HepG2 (cell line): ENCODE results near the gene UBE2O. TPM values are rescaled to one million over a fixed set of nuclear protein-coding genes. Genes with fewer than 3 reads are reported as not detected.
A peak's percentile ranks its signal among the peaks of the same experiment; 100 is the strongest.

ENCODE experiments used
- ATRX ChIP-seq: sonication (generic); formaldehyde crosslinking; IDR thresholded peaks from 2 replicates; pipeline ENCODE4 v1.4.0; 2020; ENCODE audit warnings: missing genetic modification reagents, borderline replicate concordance
- ELF4 ChIP-seq: sonication (generic); formaldehyde crosslinking; IDR thresholded peaks from 2 replicates; pipeline ENCODE4 v1.5.0; 2020; ENCODE audit warnings: missing genetic modification reagents, mild to moderate bottlenecking, moderate library complexity, borderline replicate concordance
- FOXC1 ChIP-seq: sonication (generic); formaldehyde crosslinking; IDR thresholded peaks from 2 replicates; pipeline ENCODE4 v1.8.0; 2022; ENCODE audit warnings: mild to moderate bottlenecking, missing genetic modification reagents, borderline replicate concordance
- FOXK2 ChIP-seq: fragments of 450-650 bp; IDR thresholded peaks from 2 replicates; pipeline ENCODE4 v1.6.1; 2016
- HHEX ChIP-seq: IDR thresholded peaks from 2 replicates; pipeline ENCODE4 v1.6.1; 2016; ENCODE audit warnings: control low read depth
- HMG20A ChIP-seq: IDR thresholded peaks from 2 replicates; pipeline ENCODE4 v1.6.1; 2016; ENCODE audit warnings: borderline replicate concordance
- HNRNPUL1 ChIP-seq: fragments of 200-400 bp; formaldehyde crosslinking; IDR thresholded peaks from 2 replicates; pipeline ENCODE4 v1.6.1; 2017; ENCODE audit warnings: low read depth, mild to moderate bottlenecking, low read length, moderate library complexity
- MAF1 ChIP-seq: sonication (generic); formaldehyde crosslinking; IDR thresholded peaks from 2 replicates; pipeline ENCODE4 v1.5.0; 2020; ENCODE audit warnings: missing genetic modification reagents, borderline replicate concordance
- MXD4 ChIP-seq: IDR thresholded peaks from 2 replicates; pipeline ENCODE4 v1.6.1; 2016; ENCODE audit warnings: mild to moderate bottlenecking, missing biosample characterization, missing genetic modification reagents
- NR0B2 ChIP-seq: sonication (generic); formaldehyde crosslinking; IDR thresholded peaks from 2 replicates; pipeline ENCODE4 v1.4.0; 2020; ENCODE audit warnings: mild to moderate bottlenecking, missing genetic modification reagents
- NRL ChIP-seq: sonication (generic); formaldehyde crosslinking; IDR thresholded peaks from 2 replicates; pipeline ENCODE4 v1.5.0; 2020; ENCODE audit warnings: missing genetic modification reagents, mild to moderate bottlenecking, moderate library complexity, borderline replicate concordance
- ONECUT2 ChIP-seq: sonication (generic); formaldehyde crosslinking; IDR thresholded peaks from 2 replicates; pipeline ENCODE4 v1.4.0; 2020; ENCODE audit warnings: missing genetic modification reagents
- REL ChIP-seq: sonication (generic); formaldehyde crosslinking; conservative IDR thresholded peaks from 2 replicates; pipeline ENCODE4 v1.8.0; 2022; ENCODE audit warnings: mild to moderate bottlenecking, missing genetic modification reagents, moderate library complexity
- SIX4 ChIP-seq: sonication (generic); formaldehyde crosslinking; IDR thresholded peaks from 2 replicates; pipeline ENCODE4 v1.4.0; 2020; ENCODE audit warnings: missing genetic modification reagents
- TRIM22 ChIP-seq: fragments of 450-650 bp; IDR thresholded peaks from 2 replicates; pipeline ENCODE4 v1.6.1; 2017
- ZFP1 ChIP-seq: IDR thresholded peaks from 2 replicates; pipeline ENCODE4 v1.6.1; 2016
- ZNF17 ChIP-seq: sonication (generic); formaldehyde crosslinking; IDR thresholded peaks from 2 replicates; pipeline ENCODE4 v1.5.0; 2020; ENCODE audit warnings: mild to moderate bottlenecking, missing genetic modification reagents
- ZNF318 ChIP-seq: sonication (generic); formaldehyde crosslinking; IDR thresholded peaks from 2 replicates; pipeline ENCODE4 v1.4.0; 2020; ENCODE audit warnings: mild to moderate bottlenecking, missing genetic modification reagents
- ZNF569 ChIP-seq: sonication (generic); formaldehyde crosslinking; IDR thresholded peaks from 2 replicates; pipeline ENCODE4 v1.5.0; 2020; ENCODE audit warnings: mild to moderate bottlenecking, missing genetic modification reagents, moderate library complexity, borderline replicate concordance
- ZNF672 ChIP-seq: sonication (generic); formaldehyde crosslinking; IDR thresholded peaks from 2 replicates; pipeline ENCODE4 v1.8.1; 2022; ENCODE audit warnings: missing genetic modification reagents
- ZNF891 ChIP-seq: sonication (generic); formaldehyde crosslinking; IDR thresholded peaks from 2 replicates; pipeline ENCODE4 v1.5.0; 2020; ENCODE audit warnings: mild to moderate bottlenecking, missing genetic modification reagents
- polyA plus RNA-seq, 8 experiments: library from polyadenylated mRNA; depleted of rRNA in 3 of 8; stranded (reverse) in 7 of 8; unstranded in 1 of 8; fragments of >200 nt; fragmentation: Illumina TruSeq in 4 of 8; extraction: Trizol in 4 of 8; gene quantifications; 2 replicates each; pipeline versions ENCODE4 v1.2.1 to v1.2.3, GENCODE V29; 2011 to 2016; ENCODE audit warnings: low read depth in 4 of 8, missing spikeins in 1 of 8, mixed read lengths in 1 of 8; ENCODE audit not compliant: insufficient read depth in 1 of 8
- total RNA-seq, 5 experiments: library from RNA; depleted of rRNA; stranded (reverse); fragments of >200 nt; fragmentation: Illumina TruSeq; extraction: Trizol; gene quantifications; 2 replicates each; pipeline ENCODE4 v1.2.3, GENCODE V29; 2016; ENCODE audit warnings: low read depth in 1 of 5

The UBE2O gene
- total and polyA plus RNA-seq, 2 of the 13 experiments (the other 11 are each of a cell fraction or from before 2014, with no cell fraction given), result 21.5 to 23.5 TPM

GRCh38 chr17:76385892-76386786 lies 66.8 kb downstream of the UBE2O start (continued):
- TF ChIP-seq ZNF318 (CRISPR knock-in tag) (peak; percentile 100), ELF4 (peak; percentile 86; the same call in 1 of the 2 replicates), FOXK2 (no peak), TRIM22 (no peak), SIX4 (CRISPR knock-in tag) (no peak; the same call in 1 of the 2 replicates), HHEX (CRISPR knock-in tag) (no peak), NR0B2 (CRISPR knock-in tag) (peak; percentile 91), ATRX (CRISPR knock-in tag) (no peak), ZNF672 (no peak), NRL (CRISPR knock-in tag) (peak; percentile 98), HMG20A (peak; percentile 20; the same call in 1 of the 2 replicates), ONECUT2 (CRISPR knock-in tag) (peak; percentile 81), HNRNPUL1 (no peak), ZNF569 (CRISPR knock-in tag) (no peak; the same call in 1 of the 2 replicates), ZFP1 (CRISPR knock-in tag) (peak; percentile 86; the same call in 1 of the 2 replicates), MAF1 (peak; percentile 97; the same call in 1 of the 2 replicates), MXD4 (CRISPR knock-in tag) (peak; percentile 95), REL (CRISPR knock-in tag) (peak; percentile 90), FOXC1 (CRISPR knock-in tag) (peak; percentile 99), ZNF17 (CRISPR knock-in tag) (0 out of 2 replicates have a peak, but pooled peaks have one; percentile 21), ZNF891 (CRISPR knock-in tag) (peak; percentile 99)
